Measurements from ENCODE around the gene STK17B. TPM values are rescaled to one million over a fixed set of nuclear protein-coding genes. Genes with fewer than 3 reads are reported as not detected.

STK17B gene
- total RNA-seq, 1 donor from 2014 or later = 7.9 TPM

- no peaks in the 10 kb centered on the region for H3K9me3 Mint-ChIP-seq (ENCODE audit: unreplicated experiment)
- H3K27me3 Mint-ChIP-seq (ENCODE audit: unreplicated experiment) = no peaks in the 10 kb centered on the region
- H3K4me3 Mint-ChIP-seq (ENCODE audit: unreplicated experiment) = no peak overlapping the region
- no peak overlapping the region for H3K27ac Mint-ChIP-seq (ENCODE audit: unreplicated experiment)
- no peak for DNase-seq (ENCODE audit: low spot score)
- TF ChIP-seq CTCF (IDR thresholded peaks at IDR 0.05; ENCODE audit: unreplicated experiment) = no peak
- H3K36me3 Mint-ChIP-seq (ENCODE audit: low read depth, unreplicated experiment) = no peaks in the 10 kb centered on the region
- H3K4me1 Mint-ChIP-seq (ENCODE audit: unreplicated experiment) = no peaks in the 10 kb centered on the region
These were observed 87.8 kb downstream of the STK17B start for GRCh38 chr2:196083601-196084000.

Other genes starting within 250 kb of the STK17B start
- 2.6 TPM for gene DNAH7, start 102.7 kb downstream of the STK17B start, total RNA-seq (ENCODE audit: unreplicated experiment)

All from endothelial cell (in vitro differentiated cells).